Fibroblast of skin of left biceps (primary cell): Measurements from ENCODE around the gene THAP4.
A peak's percentile ranks its signal among the peaks of the same experiment; 100 is the strongest.

ENCODE experiments used
- DNase-seq, 2 experiments: peaks; one replicate each; pipeline ENCODE4 v3.0.0-alpha.2; 2013; ENCODE audit warnings: low read depth in 2 of 2

The THAP4 gene

GRCh38 chr2:241637018-241637794 is at the start of gene THAP4, which contains the start of gene ATG4B:
TSS of gene THAP4 (minus strand) at chr2:241637158. CDS start at chr2:241637017, 141 bp downstream.
TSS of gene ATG4B (plus strand) at chr2:241637693. CDS start at chr2:241637715, 22 bp downstream.
- DNase-seq, result peak; percentile 52 to 66

- DNase-seq, result no peak
Observed at GRCh38 chr2:241686324-241686649, 49.3 kb upstream of the THAP4 start.

GRCh38 chr2:241680827-241681599 is 44.1 kb upstream of the THAP4 start:
- DNase-seq, result peak; percentile 39 to 46

- no peak for DNase-seq
Observed at GRCh38 chr2:241680044-241680443, 43.1 kb upstream of the THAP4 start.

- DNase-seq, result no peak
Observed at GRCh38 chr2:241678784-241679540, 42.0 kb upstream of the THAP4 start.

- DNase-seq, result no peak
Observed at GRCh38 chr2:241678307-241678706, 41.3 kb upstream of the THAP4 start.

GRCh38 chr2:241677392-241677791 is 40.4 kb upstream of the THAP4 start:
- DNase-seq, result no peak

- DNase-seq, result no peak
Observed at GRCh38 chr2:241676665-241677064, 39.7 kb upstream of the THAP4 start.

GRCh38 chr2:241675885-241676284 is 38.9 kb upstream of the THAP4 start:
- DNase-seq, result no peak

GRCh38 chr2:241673797-241674725 is 37.1 kb upstream of the THAP4 start:
- no peak for DNase-seq

- no peak for DNase-seq
Observed at GRCh38 chr2:241673189-241673663, 36.3 kb upstream of the THAP4 start.

GRCh38 chr2:241672243-241673188 is 35.6 kb upstream of the THAP4 start:
- DNase-seq, result no peak

- DNase-seq, result no peak
Observed at GRCh38 chr2:241671457-241672240, 34.7 kb upstream of the THAP4 start.

GRCh38 chr2:241670333-241671110 is 33.6 kb upstream of the THAP4 start:
- no peak for DNase-seq

GRCh38 chr2:241668839-241669238 is 31.9 kb upstream of the THAP4 start:
- no peak for DNase-seq

- no peak for DNase-seq
Observed at GRCh38 chr2:241668354-241668753, 31.4 kb upstream of the THAP4 start.

- no peak for DNase-seq
Observed at GRCh38 chr2:241666627-241667400, 29.9 kb upstream of the THAP4 start.
